ENCODE results near the gene DHX57.

DHX57 gene

GRCh38 chr2:38862476-38862875 lies 13.3 kb downstream of the DHX57 start:
- TF ChIP-seq, protein P1, sequence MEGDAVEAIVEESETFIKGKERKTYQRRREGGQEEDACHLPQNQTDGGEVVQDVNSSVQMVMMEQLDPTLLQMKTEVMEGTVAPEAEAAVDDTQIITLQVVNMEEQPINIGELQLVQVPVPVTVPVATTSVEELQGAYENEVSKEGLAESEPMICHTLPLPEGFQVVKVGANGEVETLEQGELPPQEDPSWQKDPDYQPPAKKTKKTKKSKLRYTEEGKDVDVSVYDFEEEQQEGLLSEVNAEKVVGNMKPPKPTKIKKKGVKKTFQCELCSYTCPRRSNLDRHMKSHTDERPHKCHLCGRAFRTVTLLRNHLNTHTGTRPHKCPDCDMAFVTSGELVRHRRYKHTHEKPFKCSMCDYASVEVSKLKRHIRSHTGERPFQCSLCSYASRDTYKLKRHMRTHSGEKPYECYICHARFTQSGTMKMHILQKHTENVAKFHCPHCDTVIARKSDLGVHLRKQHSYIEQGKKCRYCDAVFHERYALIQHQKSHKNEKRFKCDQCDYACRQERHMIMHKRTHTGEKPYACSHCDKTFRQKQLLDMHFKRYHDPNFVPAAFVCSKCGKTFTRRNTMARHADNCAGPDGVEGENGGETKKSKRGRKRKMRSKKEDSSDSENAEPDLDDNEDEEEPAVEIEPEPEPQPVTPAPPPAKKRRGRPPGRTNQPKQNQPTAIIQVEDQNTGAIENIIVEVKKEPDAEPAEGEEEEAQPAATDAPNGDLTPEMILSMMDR (IDR thresholded peaks at IDR 0.05; ENCODE audit: insufficient read depth, low read length, missing control alignments) = no peak
- CTCF ChIA-PET = no interaction called here
- no peak for DNase-seq (ENCODE audit: low read depth, low spot score)
- POLR2A ChIA-PET = no interaction called here
- no peak overlapping the region for H3K4me3 ChIP-seq (ENCODE audit: low read depth, low read length)

DNA sequence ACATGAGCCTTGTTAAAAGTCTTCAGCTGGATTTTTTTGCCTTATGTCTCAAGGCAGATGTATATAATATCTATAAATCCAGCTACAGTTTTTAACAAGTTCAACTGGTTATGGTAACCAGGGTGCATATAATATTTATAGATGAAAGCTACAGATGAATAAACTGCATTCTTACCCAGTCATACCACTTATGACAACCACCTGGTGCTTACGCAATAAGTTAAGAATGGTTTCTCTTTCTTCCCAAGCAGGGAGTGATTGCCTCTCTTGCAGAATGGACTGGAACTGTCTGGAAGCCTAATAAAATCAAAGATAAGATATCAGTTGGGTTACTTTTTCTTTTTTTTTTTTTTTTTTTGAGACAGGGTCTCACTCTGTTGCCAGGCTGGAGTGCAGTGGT lies 19.6 kb downstream of the DHX57 start:
- ChIA-PET POLR2A (no interaction called here), CTCF (interaction anchor here (0.7 to 1.3 kb wide), 3 partner anchors 16 to 31 kb away, joined by 3 to 4 read pairs (median 4); no protein-coding TSS in a partner anchor)
- TF ChIP-seq, protein P1 (IDR thresholded peaks at IDR 0.05; ENCODE audit: insufficient read depth, low read length, missing control alignments) = no peak
- DNase-seq (ENCODE audit: low read depth, low spot score) = no peak
- H3K4me3 ChIP-seq (ENCODE audit: low read depth, low read length) = no peak overlapping the region

- POLR2A ChIA-PET = interaction anchor here (0.6 kb wide), 1 partner anchor 287 kb away, joined by 4 read pairs; no protein-coding TSS in a partner anchor
- CTCF ChIA-PET = no interaction called here
- DNase-seq (ENCODE audit: low read depth, low spot score) = no peak
- TF ChIP-seq, protein P1 (IDR thresholded peaks at IDR 0.05; ENCODE audit: insufficient read depth, low read length, missing control alignments) = no peak
- H3K4me3 ChIP-seq (ENCODE audit: low read depth, low read length) = no peak overlapping the region
Observed at GRCh38 chr2:38850045-38850444, 25.7 kb downstream of the DHX57 start.

GRCh38 chr2:38836791-38837190 lies 38.9 kb downstream of the DHX57 start:
- CTCF ChIA-PET = interaction anchor here (1.5 kb wide), 1 partner anchor 301 kb away, joined by 3 read pairs; no protein-coding TSS in a partner anchor
- no peak for DNase-seq (ENCODE audit: low read depth, low spot score)

DNA sequence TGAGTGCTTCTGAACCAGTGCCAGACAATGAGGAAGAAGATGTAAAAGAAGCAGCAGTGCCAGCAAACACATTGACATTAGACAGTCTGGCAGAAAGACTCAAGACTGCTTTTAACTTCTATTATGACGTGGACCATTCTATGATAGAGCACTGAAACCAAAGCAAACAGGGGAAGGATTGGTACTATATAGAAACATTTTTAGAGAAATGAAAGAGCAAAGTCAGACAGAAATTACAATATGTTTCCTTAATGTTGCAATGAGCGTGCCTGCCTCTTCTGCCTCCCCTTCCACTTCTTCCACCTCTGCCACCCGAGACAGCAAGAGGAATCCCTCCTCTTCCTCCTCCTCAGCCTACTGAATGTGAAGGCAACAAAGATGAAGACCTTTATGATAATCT lies 39.7 kb downstream of the DHX57 start:
- CTCF ChIA-PET = interaction anchor here (1.5 to 2.5 kb wide), 5 partner anchors 8 to 521 kb away, joined by 3 to 21 read pairs (median 9); no protein-coding TSS in a partner anchor
- no peak for DNase-seq (ENCODE audit: low read depth, low spot score)

More at GRCh38 chr2:38836791-38837190, 38.9 kb downstream of the DHX57 start:
- no peak overlapping the region for H3K4me3 ChIP-seq (ENCODE audit: low read depth, low read length)
- TF ChIP-seq, protein P1 (IDR thresholded peaks at IDR 0.05; ENCODE audit: insufficient read depth, low read length, missing control alignments) = no peak
- POLR2A ChIA-PET = interaction anchor here (1.2 kb wide), 1 partner anchor 85 kb away, joined by 4 read pairs; the partner anchor contains the start of gene SRSF7

GRCh38 chr2:38835015-38835601 lies 40.6 kb downstream of the DHX57 start:
- ChIA-PET CTCF (interaction anchor here (0.7 to 2.5 kb wide), 15 partner anchors 9 to 520 kb away, joined by 3 to 21 read pairs (median 3); partner anchors contain the start of gene SRSF7), POLR2A (interaction anchor here (1.2 kb wide), 1 partner anchor 85 kb away, joined by 3 read pairs; no protein-coding TSS in a partner anchor)
- DNase-seq (ENCODE audit: low read depth, low spot score) = no peak
- TF ChIP-seq, protein P1 (IDR thresholded peaks at IDR 0.05; ENCODE audit: insufficient read depth, low read length, missing control alignments) = no peak
- H3K4me3 ChIP-seq (ENCODE audit: low read depth, low read length) = no peak overlapping the region

More for the DNA sequence above, 39.7 kb downstream of the DHX57 start:
- H3K4me3 ChIP-seq (ENCODE audit: low read depth, low read length) = no peak overlapping the region
- POLR2A ChIA-PET = interaction anchor here (0.8 kb wide), 1 partner anchor 85 kb away, joined by 4 read pairs; the partner anchor contains the start of gene SRSF7
- TF ChIP-seq, protein P1 (IDR thresholded peaks at IDR 0.05; ENCODE audit: insufficient read depth, low read length, missing control alignments) = no peak

Data from AG04449 (cell line).